Prostate gland (tissue), 2 donors: ENCODE measurements around the gene PEX1. TPM values are rescaled to one million over a fixed set of nuclear protein-coding genes. Genes with fewer than 3 reads are reported as not detected.

Experiments used
- DNase-seq: peaks from one replicate; pipeline ENCODE4 v3.0.0-alpha.2; 2019; ENCODE audit warnings: low spot score
- H3K27ac ChIP-seq, 2 donors: fragments of 200-600 bp; sonication (generic); 2 replicates each; pipeline ENCODE4 v1.5.1; 2017 to 2019
- H3K27me3 ChIP-seq: fragments of 200-600 bp; sonication (generic); replicated peaks from 2 replicates; pipeline ENCODE4 v1.5.1; 2019; ENCODE audit not compliant: insufficient read depth
- H3K36me3 ChIP-seq, 2 donors: fragments of 200-600 bp; sonication (generic); 1 replicate in 1 of 2; 2 replicates in 1 of 2; pipeline versions ENCODE4 v1.5.1 to v1.8.1; 2017 to 2019
- H3K4me1 ChIP-seq: fragments of 200-600 bp; sonication (generic); replicated peaks from 2 replicates; pipeline ENCODE4 v1.5.1; 2019
- H3K4me3 ChIP-seq, 2 donors: fragments of 200-600 bp; sonication (generic); 2 replicates each; pipeline ENCODE4 v1.5.1; 2017 to 2019
- H3K9me3 ChIP-seq: fragments of 200-600 bp; sonication (generic); 2 replicates; pipeline ENCODE4 v1.5.1; 2017
- CTCF ChIP-seq, 4 experiments: fragments of 200-600 bp in 2 of 4; fragments of 450-650 bp in 2 of 4; sonication (generic) in 2 of 4; IDR thresholded peaks; 1 replicate in 3 of 4; 2 replicates in 1 of 4; pipeline ENCODE4 v1.5.1; 2016 to 2019; ENCODE audit warnings: antibody characterized with exemption in 4 of 4, mild to moderate bottlenecking in 2 of 4, moderate library complexity in 2 of 4
- POLR2A ChIP-seq: fragments of 450-650 bp; IDR thresholded peaks from one replicate; pipeline ENCODE4 v1.6.1; 2016; ENCODE audit warnings: antibody characterized with exemption, mild to moderate bottlenecking
- POLR2AphosphoS5 ChIP-seq: sonication (generic); formaldehyde crosslinking; IDR thresholded peaks from one replicate; pipeline ENCODE4 v1.6.1; 2017; ENCODE audit warnings: antibody characterized with exemption
- WGBS: methylation state at CpG from one replicate; pipeline ENCODE4 v1.1.5; 2018; 5-methylcytosine and 5-hydroxymethylcytosine counted together
- intact Hi-C: fragments of 100-400 bp; cut with DNase I; formaldehyde crosslinking; loops from one replicate; pipeline ENCODE4 v1.14.2; 2022
- total RNA-seq, 2 donors: library from RNA; depleted of rRNA; stranded (reverse); fragments of >200 nt; gene quantifications; one replicate each; pipeline ENCODE4 v1.1.0, GENCODE V29; 2016

The PEX1 gene
- total RNA-seq, 2 donors from 2014 or later: 17.3 to 23.0 TPM

DNA sequence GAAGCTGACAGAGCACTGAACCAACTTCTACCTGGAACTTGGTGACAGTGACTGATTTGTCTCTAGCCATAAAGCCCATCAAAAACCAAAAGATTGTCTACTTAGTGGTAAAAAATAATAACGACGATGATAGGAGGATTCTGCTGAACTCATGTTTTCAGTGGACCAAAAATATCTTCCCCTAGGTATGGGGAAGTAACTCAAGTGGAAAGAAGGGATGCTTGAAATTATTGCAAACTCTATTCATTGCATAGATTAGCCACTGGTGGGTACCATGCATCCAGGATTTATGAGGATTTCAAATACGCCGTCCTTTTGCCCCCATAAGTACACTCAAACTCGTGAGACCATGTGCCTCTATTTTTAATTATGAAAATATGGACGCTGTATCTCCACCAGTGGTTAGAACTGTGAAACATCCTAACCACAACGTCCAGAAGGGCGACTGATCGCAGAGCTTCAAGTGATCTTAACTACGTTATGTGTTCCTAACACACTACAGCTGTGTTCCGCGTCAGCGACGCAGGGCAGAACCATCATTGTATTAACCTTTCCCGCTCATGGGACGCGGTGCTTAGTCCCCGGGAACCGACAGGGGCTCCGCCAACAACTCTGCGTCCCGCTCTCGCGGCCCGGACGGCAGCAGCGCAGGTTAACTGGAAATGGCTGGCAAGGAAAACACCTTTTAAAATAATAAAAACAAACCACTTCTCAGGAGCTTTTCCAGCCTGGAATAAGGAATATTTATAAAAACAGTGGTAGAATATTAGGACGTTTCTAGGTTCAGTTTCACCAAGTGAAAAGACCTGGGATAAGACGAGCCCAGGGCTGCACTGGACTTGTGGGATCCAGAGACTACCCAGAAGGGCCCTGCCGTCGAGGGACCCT is 776 bp downstream of the PEX1 start:
- DNase-seq: peak; percentile 17
- H3K36me3 ChIP-seq: no peaks in the 10 kb centered on the region
- intact Hi-C loops: loop anchor here (10.0 kb wide), 1 partner anchor 307 kb away; the partner anchor contains the start of gene CDK6
- H3K4me1 ChIP-seq: no peaks in the 10 kb centered on the region
- peak overlapping the region; percentile 69 to 74 for H3K4me3 ChIP-seq
- TF ChIP-seq POLR2AphosphoS5 (no peak), CTCF (IDR thresholded peaks at IDR 0.05) (peak in 1 of 4 experiments; percentile 26)
- H3K27ac ChIP-seq: peak overlapping the region; percentile 88 to 93
- no peaks in the 10 kb centered on the region for H3K27me3 ChIP-seq
- WGBS: under 1% methylated on average over 31 of the region's 31 CpGs
- H3K9me3 ChIP-seq: no peaks in the 10 kb centered on the region

GRCh38 chr7:92523110-92523509 is 5.2 kb downstream of the PEX1 start:
- H3K9me3 ChIP-seq: no peaks in the 10 kb centered on the region
- no peaks in the 10 kb centered on the region for H3K4me1 ChIP-seq
- no peak for DNase-seq
- no peak for TF ChIP-seq POLR2A
- TF ChIP-seq POLR2AphosphoS5: no peak
- no peak for TF ChIP-seq CTCF (IDR thresholded peaks at IDR 0.05)
- WGBS: 94% methylated on average over 2 of the region's 2 CpGs
- intact Hi-C loops: loop anchor here (10.0 kb wide), 1 partner anchor 312 kb away; the partner anchor contains the start of gene CDK6
- H3K36me3 ChIP-seq: no peaks in the 10 kb centered on the region
- no peak overlapping the region for H3K27ac ChIP-seq
- no peak overlapping the region for H3K4me3 ChIP-seq
- no peaks in the 10 kb centered on the region for H3K27me3 ChIP-seq

DNA sequence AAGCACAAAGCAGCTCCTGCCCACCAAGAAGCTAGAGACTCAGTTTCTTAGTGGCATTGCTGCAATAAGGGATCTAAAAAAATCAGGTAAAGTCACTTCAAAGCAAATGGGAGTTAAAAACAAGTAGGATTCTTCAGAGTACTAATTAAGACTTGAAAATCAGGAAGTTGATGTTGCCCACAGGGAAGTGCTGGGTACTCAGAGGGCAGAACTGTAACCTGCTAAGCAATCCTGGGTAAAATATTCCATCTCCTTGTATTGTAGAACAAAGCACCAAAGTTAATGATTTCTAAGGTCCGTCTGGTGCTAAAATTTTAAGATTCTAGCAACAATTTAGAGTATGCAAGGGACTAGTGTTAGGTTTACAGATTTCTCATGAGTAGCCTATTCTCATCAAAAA is 8.3 kb downstream of the PEX1 start:
- Histone ChIP-seq H3K4me1 (no peaks in the 10 kb centered on the region), H3K4me3 (no peak overlapping the region), H3K9me3 (no peaks in the 10 kb centered on the region), H3K36me3 (no peaks in the 10 kb centered on the region), H3K27ac (no peak overlapping the region), H3K27me3 (no peaks in the 10 kb centered on the region)
- WGBS: 92% methylated on average over 1 of the region's 1 CpG
- intact Hi-C loops: loop anchor here (10.0 kb wide), 1 partner anchor 315 kb away; the partner anchor contains the start of gene CDK6
- no peak for TF ChIP-seq POLR2A
- no peak for TF ChIP-seq POLR2AphosphoS5
- no peak for TF ChIP-seq CTCF (IDR thresholded peaks at IDR 0.05)
- no peak for DNase-seq

DNA sequence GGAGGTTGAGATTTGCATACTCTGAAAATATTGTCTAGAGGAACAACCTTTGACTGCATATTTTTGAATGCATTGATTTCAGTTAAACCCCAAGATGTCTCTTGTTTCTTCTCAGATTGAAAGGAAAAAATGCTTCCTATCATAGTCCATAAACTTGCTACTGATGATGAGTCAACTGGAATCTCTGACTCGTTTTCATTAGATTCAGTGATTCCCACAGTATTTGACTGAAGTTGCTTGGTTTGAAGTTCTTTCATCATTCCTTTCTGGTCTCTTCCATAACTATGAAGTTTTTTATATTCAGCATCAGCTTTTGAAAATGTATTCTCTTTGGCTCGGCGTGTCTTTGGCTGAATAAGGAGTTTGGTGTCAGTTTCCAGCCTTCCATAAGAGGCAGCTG is 10.7 kb downstream of the PEX1 start:
- Histone ChIP-seq H3K36me3 (no peaks in the 10 kb centered on the region), H3K9me3 (no peaks in the 10 kb centered on the region), H3K27ac (no peak overlapping the region), H3K27me3 (no peaks in the 10 kb centered on the region), H3K4me3 (no peak overlapping the region), H3K4me1 (no peaks in the 10 kb centered on the region)
- WGBS: 87% methylated on average over 3 of the region's 3 CpGs
- no peak for TF ChIP-seq POLR2A
- no peak for DNase-seq
- intact Hi-C loops: no loop called here

DNA sequence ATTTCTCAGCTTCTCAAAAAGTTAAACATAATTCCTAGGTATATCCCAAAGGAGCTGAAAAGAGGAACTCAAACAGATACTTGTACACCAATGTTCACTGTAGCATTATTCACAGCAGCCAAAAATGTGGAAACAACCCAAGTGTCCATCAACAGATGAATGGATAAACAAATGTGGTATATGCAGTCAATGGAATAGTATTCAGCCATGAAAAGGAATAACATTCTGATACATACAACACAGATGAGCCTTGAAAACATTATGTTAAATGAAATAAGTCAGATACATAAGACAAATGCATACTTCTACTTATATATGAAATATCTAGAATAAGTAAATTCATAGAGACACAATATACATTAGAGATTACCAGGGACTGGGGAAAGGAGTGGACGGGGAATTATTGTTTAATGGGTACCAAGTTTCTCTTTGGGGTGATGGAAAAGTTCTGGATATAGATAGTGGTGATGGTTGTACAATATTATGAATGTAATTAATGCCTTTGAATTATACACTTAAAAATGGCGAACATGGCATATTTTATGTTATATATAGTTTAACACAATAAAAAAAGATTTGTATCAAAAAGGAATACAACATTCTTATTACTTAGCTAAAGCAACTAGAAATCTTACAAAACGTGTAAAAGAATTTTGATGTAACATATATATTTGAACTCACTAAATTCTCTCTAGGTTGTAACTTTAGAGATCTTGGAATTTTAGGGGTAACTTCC is 15.0 kb downstream of the PEX1 start:
- TF ChIP-seq POLR2A: no peak
- no peak for TF ChIP-seq POLR2AphosphoS5
- TF ChIP-seq CTCF (IDR thresholded peaks at IDR 0.05): no peak
- Histone ChIP-seq H3K27me3 (no peaks in the 10 kb centered on the region), H3K36me3 (no peaks in the 10 kb centered on the region), H3K4me1 (no peaks in the 10 kb centered on the region), H3K27ac (no peak overlapping the region), H3K4me3 (no peak overlapping the region), H3K9me3 (no peaks in the 10 kb centered on the region)
- no peak for DNase-seq
- intact Hi-C loops: no loop called here
- WGBS: 63% methylated on average over 3 of the region's 3 CpGs
